HCT116 (cell line): ENCODE results near the gene ENKD1. TPM values are rescaled to one million over a fixed set of nuclear protein-coding genes. Genes with fewer than 3 reads are reported as not detected.
A peak's percentile ranks its signal among the peaks of the same experiment; 100 is the strongest.

Experiments
- ATAC-seq: fragments of 200-7000 bp; cut with Tn5 transposase; 2 replicates; pipeline ENCODE4 v1.9.1; 2020; ENCODE audit warnings: mild to moderate bottlenecking, moderate library complexity
- BruUV-seq: library from RNA; stranded (reverse); fragments of 400-500 nt; replicated peaks from 2 replicates; lab custom pipeline; 2021; lab: Mats Ljungman, UMichigan
- CTCF ChIA-PET: fragments of 300-600 bp; sonication (Branson Sonifier 250); formaldehyde crosslinking; loops from one replicate; lab custom pipeline; 2021; ENCODE audit warnings: antibody characterized with exemption; lab: Charles Lee
- POLR2A ChIA-PET: fragments of 300-600, 350-600 bp; sonication (Branson Sonifier 250); formaldehyde crosslinking; loops from one replicate; lab custom pipeline; 2021; ENCODE audit warnings: antibody characterized with exemption; lab: Charles Lee
- RAD21 ChIA-PET, 2 experiments: fragments of 300-600 bp; sonication (Branson Sonifier 250); formaldehyde crosslinking; loops; one replicate each; lab custom pipeline; 2023; ENCODE audit warnings: low total read pairs in 2 of 2; ENCODE audit not compliant: uncharacterized antibody in 2 of 2, unreplicated experiment in 2 of 2, low non-redundant PET in 1 of 2; lab: Charles Lee
- DNase-seq: peaks from one replicate; pipeline ENCODE4 v3.0.0-alpha.2; 2010; ENCODE audit warnings: low read depth, low spot score
- H2AFZ ChIP-seq: fragments of 200-600 bp; shearing (Covaris generic), sonication (generic); 2 replicates; pipeline ENCODE4 v1.6.1; 2017; ENCODE audit warnings: low read depth, mixed run types, mixed read lengths, antibody characterized with exemption, low read length; ENCODE audit not compliant: poor library complexity, severe bottlenecking
- H3K27ac ChIP-seq: 2 replicates; pipeline ENCODE4 v1.5.1; 2012; ENCODE audit warnings: low read depth, low read length
- H3K27me3 ChIP-seq: fragments of 200-600 bp; sonication (generic); 2 replicates; pipeline ENCODE4 v1.6.1; 2016; ENCODE audit warnings: mixed run types, low read length, mixed read lengths; ENCODE audit not compliant: insufficient read depth
- H3K36me3 ChIP-seq, 2 experiments: fragments of 200-500 bp in 1 of 2; fragments of 200-600 bp in 1 of 2; sonication (Bioruptor generic) in 1 of 2; sonication (generic) in 1 of 2; 2 replicates each; pipeline versions ENCODE4 v1.5.1 to v1.6.1; 2014 to 2016; ENCODE audit warnings: low read length in 2 of 2, inconsistent platforms in 1 of 2, mixed read lengths in 1 of 2, mixed run types in 1 of 2; ENCODE audit not compliant: insufficient read depth in 2 of 2, control insufficient read depth in 1 of 2
- H3K4me1 ChIP-seq, 2 experiments: fragments of 200-600 bp in 1 of 2; sonication (generic) in 1 of 2; 2 replicates each; pipeline versions ENCODE4 v1.5.1 to v1.6.1; 2012 to 2017; ENCODE audit warnings: low read length in 2 of 2, inconsistent platforms in 1 of 2, mild to moderate bottlenecking in 1 of 2, mixed read lengths in 1 of 2, mixed run types in 1 of 2, moderate library complexity in 1 of 2; ENCODE audit not compliant: insufficient read depth in 2 of 2, control insufficient read depth in 1 of 2
- H3K4me2 ChIP-seq: fragments of 200-600 bp; sonication (generic); 2 replicates; pipeline ENCODE4 v1.6.1; 2017; ENCODE audit warnings: mixed run types, low read length, mixed read lengths
- H3K4me3 ChIP-seq, 2 experiments: fragments of 200-600 bp in 1 of 2; sonication (generic) in 1 of 2; replicated peaks in 1 of 2; 2 replicates each; pipeline ENCODE4 v1.5.1; 2011 to 2016; ENCODE audit warnings: low read length in 2 of 2, control low read depth in 1 of 2, low read depth in 1 of 2, mild to moderate bottlenecking in 1 of 2, mixed read lengths in 1 of 2, mixed run types in 1 of 2
- H3K79me2 ChIP-seq: fragments of 200-600 bp; sonication (generic); 2 replicates; pipeline ENCODE4 v1.6.1; 2017; ENCODE audit warnings: mild to moderate bottlenecking, mixed run types, low read length, moderate library complexity, mixed read lengths; ENCODE audit not compliant: insufficient read depth
- H3K9ac ChIP-seq: fragments of 200-600 bp; sonication (generic); 2 replicates; pipeline ENCODE4 v1.6.1; 2016; ENCODE audit warnings: low read length, mixed read lengths
- H3K9me2 ChIP-seq: fragments of 200-600 bp; sonication (generic), shearing (Covaris generic); 2 replicates; pipeline ENCODE4 v1.6.1; 2017; ENCODE audit warnings: mixed run types, mild to moderate bottlenecking, moderate library complexity; ENCODE audit not compliant: insufficient read depth
- H3K9me3 ChIP-seq, 2 experiments: fragments of 200-500 bp in 1 of 2; fragments of 200-600 bp in 1 of 2; sonication (Bioruptor generic) in 1 of 2; sonication (generic) in 1 of 2; 2 replicates each; pipeline ENCODE4 v1.6.1; 2014 to 2017; ENCODE audit warnings: low read length in 2 of 2, mixed read lengths in 2 of 2, inconsistent platforms in 1 of 2, low read depth in 1 of 2, mild to moderate bottlenecking in 1 of 2, mixed run types in 1 of 2, moderate library complexity in 1 of 2; ENCODE audit not compliant: control insufficient read depth in 1 of 2, insufficient read depth in 1 of 2
- H4K20me1 ChIP-seq: fragments of 200-600 bp; sonication (generic), shearing (Covaris generic); 2 replicates; pipeline ENCODE4 v1.6.1; 2017; ENCODE audit warnings: mixed run types, mild to moderate bottlenecking, moderate library complexity; ENCODE audit not compliant: insufficient read depth
- ATF3 ChIP-seq: IDR thresholded peaks from 2 replicates; pipeline ENCODE4 v1.6.1; 2012
- CEBPB ChIP-seq: IDR thresholded peaks from 2 replicates; pipeline ENCODE4 v1.6.1; 2012; ENCODE audit warnings: low read depth
- EGR1 ChIP-seq: IDR thresholded peaks from 2 replicates; pipeline ENCODE4 v1.6.1; 2012; ENCODE audit warnings: low read depth
- ELF1 ChIP-seq: IDR thresholded peaks from 2 replicates; pipeline ENCODE4 v1.6.1; 2012; ENCODE audit warnings: low read depth, borderline replicate concordance
- JUND ChIP-seq: IDR thresholded peaks from 2 replicates; pipeline ENCODE4 v1.6.1; 2012
- MAX ChIP-seq: IDR thresholded peaks from 2 replicates; pipeline ENCODE4 v1.6.1; 2012
- POLR2A ChIP-seq: IDR thresholded peaks from 2 replicates; pipeline ENCODE4 v1.7.0; 2011; ENCODE audit warnings: borderline replicate concordance; ENCODE audit not compliant: insufficient read depth, insufficient read length; ENCODE audit errors: extremely low read depth
- POLR2AphosphoS5 ChIP-seq: IDR thresholded peaks from 2 replicates; pipeline ENCODE4 v1.6.1; 2011; ENCODE audit warnings: mild to moderate bottlenecking, low read depth, low read length, moderate library complexity
- SIN3A ChIP-seq: IDR thresholded peaks from 2 replicates; pipeline ENCODE4 v1.6.1; 2012; ENCODE audit warnings: low read depth
- SRF ChIP-seq: IDR thresholded peaks from 2 replicates; pipeline ENCODE4 v1.6.1; 2012; ENCODE audit warnings: low read depth
- YY1 ChIP-seq: IDR thresholded peaks from 2 replicates; pipeline ENCODE4 v1.6.1; 2011; ENCODE audit warnings: low read length, low read depth, moderate library complexity, mild to moderate bottlenecking; ENCODE audit not compliant: insufficient replicate concordance; ENCODE audit errors: extremely low read depth
- ZFX ChIP-seq: fragments of 450-650 bp; IDR thresholded peaks from 2 replicates; pipeline ENCODE4 v1.6.1; 2017
- ZNF274 ChIP-seq: fragments of 200-500 bp; sonication (Bioruptor generic); IDR thresholded peaks from 2 replicates; pipeline ENCODE4 v1.6.1; 2014; ENCODE audit warnings: mild to moderate bottlenecking, low read depth, low read length, inconsistent platforms
- intact Hi-C: fragments of 100-400 bp; cut with micrococcal nuclease; formaldehyde crosslinking; loops from 2 replicates; pipeline ENCODE4 v1.10.0; 2022
- total RNA-seq: library from RNA; stranded (reverse); gene quantifications from one replicate; pipeline ENCODE4 v1.2.1, GENCODE V29; 2021; ENCODE audit not compliant: unreplicated experiment

The ENKD1 gene
- total RNA-seq, 1 experiment from 2014 or later: 16.8 TPM

- no peak overlapping the region for H2AFZ ChIP-seq
- CTCF ChIA-PET: no interaction called here
- ATAC-seq: no peak
- intact Hi-C loops: no loop called here
- no peak for DNase-seq
- peaks cover 0 to 15% of the 10 kb centered on the region in 2 experiments; a peak in 2 of 4 replicates for H3K4me1 ChIP-seq
- TF ChIP-seq POLR2AphosphoS5 (no peak), SIN3A (no peak), YY1 (no peak), MAX (no peak), ZNF274 (no peak), ATF3 (no peak), ZFX (no peak), ELF1 (no peak), CEBPB (no peak), SRF (no peak)
- TF ChIP-seq, all 23 proteins: peak for 0
- Histone ChIP-seq H3K4me2 (no peak overlapping the region), H3K27me3 (no peaks in the 10 kb centered on the region), H3K9me3 (no peaks in the 10 kb centered on the region), H3K4me3 (no peak overlapping the region), H4K20me1 (no peaks in the 10 kb centered on the region), H3K36me3 (peaks cover 0 to 6% of the 10 kb centered on the region in 2 experiments; a peak in 1 of 4 replicates), H3K9ac (no peak overlapping the region), H3K27ac (no peak overlapping the region), H3K9me2 (no peaks in the 10 kb centered on the region), H3K79me2 (peaks cover 21% of the 10 kb centered on the region; the same call in 1 of the 2 replicates)
- RAD21 ChIA-PET: no interaction called here
- POLR2A ChIA-PET: no interaction called here
- no TSS peak for BruUV-seq
Observed at GRCh38 chr16:67655363-67655762, 11.2 kb downstream of the ENKD1 start.

- ATAC-seq: no peak
- intact Hi-C loops: no loop called here
- CTCF ChIA-PET: no interaction called here
- Histone ChIP-seq H3K9ac (0 out of 2 replicates have a peak overlapping the region, but pooled peaks have one; percentile 81), H3K36me3 (peaks cover 0 to 6% of the 10 kb centered on the region in 2 experiments; a peak in 1 of 4 replicates), H3K27me3 (no peaks in the 10 kb centered on the region), H3K27ac (no peak overlapping the region)
- TF ChIP-seq POLR2A (no peak), EGR1 (no peak), JUND (no peak)
- TF ChIP-seq, all 23 proteins: peak for 0
- Histone ChIP-seq H3K4me2 (peak overlapping the region; percentile 90; the same call in 1 of the 2 replicates), H3K79me2 (peaks cover 17% of the 10 kb centered on the region; the same call in 1 of the 2 replicates), H4K20me1 (no peaks in the 10 kb centered on the region), H3K4me1 (peaks cover 0 to 13% of the 10 kb centered on the region in 2 experiments; a peak in 2 of 4 replicates), H3K9me3 (no peaks in the 10 kb centered on the region), H3K4me3 (no peak overlapping the region), H3K9me2 (no peaks in the 10 kb centered on the region), H2AFZ (no peak overlapping the region)
- BruUV-seq: TSS peak; percentile 50
- ChIA-PET POLR2A (no interaction called here), RAD21 (no interaction called here)
- no peak for DNase-seq
Observed at GRCh38 chr16:67654403-67654911, 12.1 kb downstream of the ENKD1 start.
